ENCODE data around the gene ZBTB6. TPM values are rescaled to one million over a fixed set of nuclear protein-coding genes. Genes with fewer than 3 reads are reported as not detected.

ZBTB6 gene
- total RNA-seq, 2 donors from 2014 or later, result 9.3 to 11.7 TPM

DNA sequence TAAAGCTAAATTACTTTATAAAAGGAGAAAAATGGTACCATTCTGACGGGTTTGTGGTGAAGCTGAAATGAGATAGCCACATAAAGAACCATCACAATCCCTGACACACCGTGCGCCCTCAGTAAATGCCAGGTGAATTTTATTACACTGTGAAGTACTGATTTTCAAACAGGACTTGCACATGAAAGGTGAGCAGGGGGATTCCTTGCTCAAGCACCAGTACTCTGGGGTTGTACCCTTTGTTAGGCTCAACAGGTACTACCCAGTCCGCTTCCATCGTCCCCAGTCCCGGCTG is 27.3 kb upstream of the ZBTB6 start:
- no peaks in the 10 kb centered on the region for H3K9me3 Mint-ChIP-seq
- peak overlapping the region; percentile 84 for H3K4me3 Mint-ChIP-seq
- TF ChIP-seq, protein P1, sequence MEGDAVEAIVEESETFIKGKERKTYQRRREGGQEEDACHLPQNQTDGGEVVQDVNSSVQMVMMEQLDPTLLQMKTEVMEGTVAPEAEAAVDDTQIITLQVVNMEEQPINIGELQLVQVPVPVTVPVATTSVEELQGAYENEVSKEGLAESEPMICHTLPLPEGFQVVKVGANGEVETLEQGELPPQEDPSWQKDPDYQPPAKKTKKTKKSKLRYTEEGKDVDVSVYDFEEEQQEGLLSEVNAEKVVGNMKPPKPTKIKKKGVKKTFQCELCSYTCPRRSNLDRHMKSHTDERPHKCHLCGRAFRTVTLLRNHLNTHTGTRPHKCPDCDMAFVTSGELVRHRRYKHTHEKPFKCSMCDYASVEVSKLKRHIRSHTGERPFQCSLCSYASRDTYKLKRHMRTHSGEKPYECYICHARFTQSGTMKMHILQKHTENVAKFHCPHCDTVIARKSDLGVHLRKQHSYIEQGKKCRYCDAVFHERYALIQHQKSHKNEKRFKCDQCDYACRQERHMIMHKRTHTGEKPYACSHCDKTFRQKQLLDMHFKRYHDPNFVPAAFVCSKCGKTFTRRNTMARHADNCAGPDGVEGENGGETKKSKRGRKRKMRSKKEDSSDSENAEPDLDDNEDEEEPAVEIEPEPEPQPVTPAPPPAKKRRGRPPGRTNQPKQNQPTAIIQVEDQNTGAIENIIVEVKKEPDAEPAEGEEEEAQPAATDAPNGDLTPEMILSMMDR (conservative IDR thresholded peaks at IDR 0.05), result no peak
- no peaks in the 10 kb centered on the region for H3K4me1 ChIP-seq (ENCODE audit: control insufficient read depth, insufficient read depth, low read length)
- H3K4me1 Mint-ChIP-seq, result peaks cover 15% of the 10 kb centered on the region
- 0 to 32% methylated on average over 3 to 6 of the region's 6 CpGs for WGBS, 2 experiments (ENCODE audit: insufficient coverage in 1 of 2, insufficient read length in 1 of 2)
- peaks cover 28% of the 10 kb centered on the region for H3K36me3 Mint-ChIP-seq (ENCODE audit: low read depth)
- peak overlapping the region; percentile 12 for H3K27ac ChIP-seq (ENCODE audit: low read depth, low read length)
- peak overlapping the region; percentile 62 for H3K9ac ChIP-seq (ENCODE audit: extremely low read depth, low read length, poor library complexity, severe bottlenecking)
- H3K27me3 Mint-ChIP-seq (ENCODE audit: insufficient read depth), result no peaks in the 10 kb centered on the region
- H3K9me3 ChIP-seq (ENCODE audit: control insufficient read depth, low read length), result no peaks in the 10 kb centered on the region
- H3K36me3 ChIP-seq (ENCODE audit: control insufficient read depth, insufficient read depth, low read length), result peaks cover 32% of the 10 kb centered on the region
- peak overlapping the region; percentile 82 for H3K4me3 ChIP-seq (ENCODE audit: low read length)
- no peaks in the 10 kb centered on the region for H3K27me3 ChIP-seq (ENCODE audit: control insufficient read depth, insufficient read depth, low read length, poor library complexity, severe bottlenecking)
- peak overlapping the region; percentile 96 for H3K27ac Mint-ChIP-seq
- DNase-seq, result no peak

DNA sequence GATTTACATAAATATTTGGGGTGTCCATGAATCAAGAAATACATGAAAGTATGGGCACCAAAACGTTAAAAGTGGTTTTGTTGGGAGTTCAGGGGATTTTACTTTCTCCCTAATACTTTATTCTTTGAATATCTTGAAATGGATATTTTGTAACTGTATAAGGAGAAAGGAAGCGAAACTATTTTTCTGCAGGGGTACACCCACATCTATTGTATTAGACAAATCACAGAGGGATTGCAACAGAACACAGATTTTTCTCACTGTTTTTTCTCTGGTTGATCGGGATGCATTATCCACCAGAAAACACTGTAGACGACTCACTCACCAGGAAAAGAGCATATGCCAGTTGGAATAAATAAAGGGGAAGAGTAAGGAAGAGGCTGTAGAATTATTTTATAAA is 26.5 kb upstream of the ZBTB6 start:
- Histone ChIP-seq H3K9ac (ENCODE audit: extremely low read depth, low read length, poor library complexity, severe bottlenecking) (no peak overlapping the region), H3K27ac (ENCODE audit: low read depth, low read length) (no peak overlapping the region), H3K27me3 (ENCODE audit: control insufficient read depth, insufficient read depth, low read length, poor library complexity, severe bottlenecking) (no peaks in the 10 kb centered on the region), H3K4me1 (ENCODE audit: control insufficient read depth, insufficient read depth, low read length) (no peaks in the 10 kb centered on the region), H3K36me3 (ENCODE audit: control insufficient read depth, insufficient read depth, low read length) (peaks cover 32% of the 10 kb centered on the region), H3K4me3 (ENCODE audit: low read length) (no peak overlapping the region), H3K9me3 (ENCODE audit: control insufficient read depth, low read length) (no peaks in the 10 kb centered on the region)
- peaks cover 33% of the 10 kb centered on the region for H3K36me3 Mint-ChIP-seq (ENCODE audit: low read depth)
- no peak overlapping the region for H3K27ac Mint-ChIP-seq
- H3K4me1 Mint-ChIP-seq, result peaks cover 12% of the 10 kb centered on the region
- no peaks in the 10 kb centered on the region for H3K27me3 Mint-ChIP-seq (ENCODE audit: insufficient read depth)
- TF ChIP-seq, protein P1 (conservative IDR thresholded peaks at IDR 0.05), result no peak
- WGBS, 2 experiments (ENCODE audit: insufficient coverage in 1 of 2, insufficient read length in 1 of 2), result 95 to 100% methylated on average over 1 to 3 of the region's 4 CpGs
- no peak overlapping the region for H3K4me3 Mint-ChIP-seq
- no peaks in the 10 kb centered on the region for H3K9me3 Mint-ChIP-seq
- no peak for DNase-seq

DNA sequence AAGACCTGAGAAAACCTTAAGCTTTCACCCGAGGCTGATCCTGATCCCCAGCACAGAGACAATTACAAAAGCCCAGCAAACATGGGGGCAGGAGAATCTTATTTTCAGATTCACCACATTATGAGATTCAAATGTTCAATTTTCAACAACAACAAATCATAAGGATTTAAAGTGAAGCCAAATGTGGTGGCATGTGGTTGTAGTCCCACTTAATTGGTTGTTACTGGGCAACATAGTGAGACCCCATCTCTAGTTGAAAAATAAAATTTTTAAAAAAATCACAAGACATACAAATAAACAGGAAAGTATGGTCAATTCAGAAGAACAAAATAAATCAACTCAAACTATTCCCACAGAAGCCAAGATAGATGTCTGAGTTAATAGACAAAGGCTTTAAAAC is 23.8 kb upstream of the ZBTB6 start:
- TF ChIP-seq, protein P1 (conservative IDR thresholded peaks at IDR 0.05), result no peak
- H3K27me3 ChIP-seq (ENCODE audit: control insufficient read depth, insufficient read depth, low read length, poor library complexity, severe bottlenecking), result no peaks in the 10 kb centered on the region
- Mint-ChIP-seq H3K9me3 (no peaks in the 10 kb centered on the region), H3K27me3 (ENCODE audit: insufficient read depth) (no peaks in the 10 kb centered on the region), H3K4me1 (peaks cover 16% of the 10 kb centered on the region), H3K36me3 (ENCODE audit: low read depth) (peaks cover 24% of the 10 kb centered on the region), H3K27ac (no peak overlapping the region), H3K4me3 (no peak overlapping the region)
- no peak overlapping the region for H3K9ac ChIP-seq (ENCODE audit: extremely low read depth, low read length, poor library complexity, severe bottlenecking)
- H3K9me3 ChIP-seq (ENCODE audit: control insufficient read depth, low read length), result no peaks in the 10 kb centered on the region
- H3K4me1 ChIP-seq (ENCODE audit: control insufficient read depth, insufficient read depth, low read length), result no peaks in the 10 kb centered on the region
- DNase-seq, result no peak
- H3K27ac ChIP-seq (ENCODE audit: low read depth, low read length), result no peak overlapping the region
- no peak overlapping the region for H3K4me3 ChIP-seq (ENCODE audit: low read length)
- peaks cover 29% of the 10 kb centered on the region for H3K36me3 ChIP-seq (ENCODE audit: control insufficient read depth, insufficient read depth, low read length)
- WGBS, 2 experiments (ENCODE audit: insufficient coverage in 1 of 2, insufficient read length in 1 of 2), result 82% methylated on average over 1 of the region's 1 CpG; no CpG with 5 or more reads in 1 of the 2 experiments

Data from endodermal cell (in vitro differentiated cells).